Neural cell (in vitro differentiated cells): ENCODE results near the gene IL4I1.

Experiments
- EP300 ChIP-seq: fragments of 450-650 bp; conservative IDR thresholded peaks from 2 replicates; pipeline ENCODE4 v1.6.1; 2014; ENCODE audit warnings: antibody characterized with exemption, mild to moderate bottlenecking, moderate library complexity; ENCODE audit not compliant: poor library complexity, severe bottlenecking
- EZH2 ChIP-seq: fragments of 200-600, 300-800 bp; shearing (Covaris generic), sonication (generic); IDR thresholded peaks from 2 replicates; pipeline ENCODE4 v1.6.1; 2014; ENCODE audit warnings: antibody characterized with exemption, low read length, borderline replicate concordance, mild to moderate bottlenecking; ENCODE audit not compliant: insufficient read depth, poor library complexity, severe bottlenecking
- POLR2AphosphoS5 ChIP-seq: IDR thresholded peaks from 2 replicates; pipeline ENCODE4 v1.6.1; 2012
- TAF1 ChIP-seq: IDR thresholded peaks from 2 replicates; pipeline ENCODE4 v1.6.1; 2012; ENCODE audit warnings: low read depth
- TF ChIP-seq, protein P1 (sequence below): fragments of 450-650 bp; IDR thresholded peaks from 2 replicates; pipeline ENCODE4 v1.5.1; 2014; ENCODE audit warnings: antibody characterized with exemption, mild to moderate bottlenecking, moderate library complexity; ENCODE audit not compliant: poor library complexity, severe bottlenecking

DNA sequence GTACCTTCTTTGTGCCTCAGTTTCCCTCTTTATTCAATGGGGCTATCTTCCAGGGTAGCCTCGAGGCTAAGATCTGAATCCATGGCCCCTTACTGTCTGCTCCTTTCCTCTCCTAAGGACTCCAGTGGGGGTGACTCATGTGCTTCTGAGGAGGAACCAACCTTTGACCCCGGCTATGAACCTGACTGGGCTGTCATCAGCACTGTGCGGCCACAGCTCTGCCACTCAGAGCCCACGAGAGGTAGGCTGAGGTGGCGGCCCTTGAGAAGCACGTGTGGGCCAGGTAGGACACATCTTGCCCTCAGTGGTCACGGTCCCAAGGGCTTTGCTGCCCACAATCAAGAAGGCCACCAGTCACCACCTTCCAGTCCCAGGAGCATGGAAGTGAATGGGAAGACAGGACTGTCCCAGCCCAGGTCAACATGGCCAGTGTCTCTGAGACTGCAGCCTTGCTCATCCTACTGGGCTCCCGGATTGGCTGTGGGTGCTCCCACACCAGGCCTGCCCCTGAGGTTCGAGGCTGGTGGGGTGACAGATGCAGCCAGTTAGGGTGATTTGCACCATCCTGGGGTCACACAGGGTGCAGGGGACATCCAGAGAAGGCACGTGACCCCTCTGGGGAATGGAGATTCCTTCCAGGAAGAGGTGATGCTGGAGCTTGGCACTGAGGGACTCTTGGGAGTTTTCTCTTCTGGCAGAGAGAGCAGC lies 16.4 kb downstream of the IL4I1 start:
- TF ChIP-seq, protein P1, sequence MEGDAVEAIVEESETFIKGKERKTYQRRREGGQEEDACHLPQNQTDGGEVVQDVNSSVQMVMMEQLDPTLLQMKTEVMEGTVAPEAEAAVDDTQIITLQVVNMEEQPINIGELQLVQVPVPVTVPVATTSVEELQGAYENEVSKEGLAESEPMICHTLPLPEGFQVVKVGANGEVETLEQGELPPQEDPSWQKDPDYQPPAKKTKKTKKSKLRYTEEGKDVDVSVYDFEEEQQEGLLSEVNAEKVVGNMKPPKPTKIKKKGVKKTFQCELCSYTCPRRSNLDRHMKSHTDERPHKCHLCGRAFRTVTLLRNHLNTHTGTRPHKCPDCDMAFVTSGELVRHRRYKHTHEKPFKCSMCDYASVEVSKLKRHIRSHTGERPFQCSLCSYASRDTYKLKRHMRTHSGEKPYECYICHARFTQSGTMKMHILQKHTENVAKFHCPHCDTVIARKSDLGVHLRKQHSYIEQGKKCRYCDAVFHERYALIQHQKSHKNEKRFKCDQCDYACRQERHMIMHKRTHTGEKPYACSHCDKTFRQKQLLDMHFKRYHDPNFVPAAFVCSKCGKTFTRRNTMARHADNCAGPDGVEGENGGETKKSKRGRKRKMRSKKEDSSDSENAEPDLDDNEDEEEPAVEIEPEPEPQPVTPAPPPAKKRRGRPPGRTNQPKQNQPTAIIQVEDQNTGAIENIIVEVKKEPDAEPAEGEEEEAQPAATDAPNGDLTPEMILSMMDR, result no peak
- TF ChIP-seq POLR2AphosphoS5 (no peak), EP300 (no peak), EZH2 (no peak), TAF1 (no peak)
